Gastroesophageal sphincter (tissue), 3 donors: ENCODE measurements around the gene SLC7A14.

ENCODE experiments used
- CTCF ChIP-seq, 4 experiments: fragments of 200-600 bp in 2 of 4; fragments of 450-650 bp in 2 of 4; sonication (generic) in 1 of 4; IDR thresholded peaks; one replicate each; pipeline ENCODE4 v1.5.1; 2017 to 2019; ENCODE audit warnings: antibody characterized with exemption in 4 of 4, mild to moderate bottlenecking in 2 of 4, moderate library complexity in 2 of 4
- EP300 ChIP-seq: sonication (generic); formaldehyde crosslinking; IDR thresholded peaks from one replicate; pipeline ENCODE4 v1.6.1; 2017; ENCODE audit warnings: antibody characterized with exemption, mild to moderate bottlenecking
- POLR2A ChIP-seq, 2 donors: fragments of 450-650 bp; IDR thresholded peaks; one replicate each; pipeline ENCODE4 v1.6.1; 2017; ENCODE audit warnings: antibody characterized with exemption in 2 of 2, mild to moderate bottlenecking in 2 of 2, moderate library complexity in 1 of 2
- POLR2AphosphoS5 ChIP-seq: sonication (generic); formaldehyde crosslinking; IDR thresholded peaks from one replicate; pipeline ENCODE4 v1.6.1; 2017; ENCODE audit warnings: antibody characterized with exemption

- TF ChIP-seq CTCF (IDR thresholded peaks at IDR 0.05), result no peak
- no peak for TF ChIP-seq POLR2A (IDR thresholded peaks at IDR 0.05)
- no peak for TF ChIP-seq POLR2AphosphoS5
- TF ChIP-seq EP300, result no peak
Measured at GRCh38 chr3:170421111-170421641, 164.7 kb downstream of the SLC7A14 start.
